Stimulated activated CD8-positive, alpha-beta memory T cell treated with anti-CD3 and anti-CD28 coated beads, Interleukin-4, amount 100 ng/mL, for 24 hours (primary cell): Measurements from ENCODE around the gene G6PC2.

Experiments used
- DNase-seq: peaks from one replicate; pipeline ENCODE4 v3.0.0-alpha.2; 2020; ENCODE audit warnings: low read depth

G6PC2 gene

DNA sequence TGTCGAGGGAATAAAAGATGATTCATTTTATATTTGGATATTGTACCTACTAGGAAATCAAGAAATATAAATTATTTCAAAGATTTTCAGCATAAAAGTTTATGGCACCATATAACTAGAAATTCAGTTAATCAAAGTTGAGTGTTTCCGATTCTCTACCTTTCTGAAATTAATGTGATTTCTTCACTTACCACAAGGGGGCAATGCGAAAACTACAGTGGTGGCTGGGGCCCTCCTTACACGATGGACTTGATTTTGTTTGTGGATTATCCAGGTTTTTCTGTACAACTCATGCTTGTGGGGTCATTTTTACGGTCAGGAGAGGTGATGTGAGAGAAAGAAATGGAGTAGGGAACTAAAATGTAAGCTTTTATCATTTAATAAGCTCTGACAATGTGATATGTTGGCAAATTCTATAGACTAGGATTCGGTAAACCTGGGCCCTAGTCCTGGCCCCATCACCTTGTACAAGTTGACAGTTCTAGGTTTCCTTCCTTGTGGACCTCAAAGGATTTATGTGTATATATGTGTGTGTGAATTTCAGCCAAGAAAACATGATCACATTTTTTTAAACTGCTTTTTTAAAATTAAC lies 47.6 kb downstream of the G6PC2 start:
- no peak for DNase-seq

DNA sequence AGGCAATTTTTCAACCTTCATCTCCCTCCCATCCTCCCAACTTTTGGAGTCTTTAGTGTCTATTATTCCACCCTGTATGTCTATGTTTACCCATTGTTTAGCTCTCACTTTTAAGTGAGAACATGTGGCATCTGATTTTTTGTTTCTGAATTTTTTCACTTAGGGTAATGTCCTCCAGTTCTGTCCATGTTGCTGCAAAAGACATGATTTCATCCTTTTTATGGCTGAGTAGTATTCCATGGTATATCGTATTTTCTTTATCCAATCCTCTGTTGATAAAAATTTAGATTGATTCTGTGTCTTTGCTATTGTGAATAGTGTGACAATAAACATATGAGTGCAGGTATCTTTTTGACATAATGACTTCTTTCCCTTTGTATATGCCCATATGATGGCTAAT lies 48.2 kb downstream of the G6PC2 start:
- no peak for DNase-seq

DNA sequence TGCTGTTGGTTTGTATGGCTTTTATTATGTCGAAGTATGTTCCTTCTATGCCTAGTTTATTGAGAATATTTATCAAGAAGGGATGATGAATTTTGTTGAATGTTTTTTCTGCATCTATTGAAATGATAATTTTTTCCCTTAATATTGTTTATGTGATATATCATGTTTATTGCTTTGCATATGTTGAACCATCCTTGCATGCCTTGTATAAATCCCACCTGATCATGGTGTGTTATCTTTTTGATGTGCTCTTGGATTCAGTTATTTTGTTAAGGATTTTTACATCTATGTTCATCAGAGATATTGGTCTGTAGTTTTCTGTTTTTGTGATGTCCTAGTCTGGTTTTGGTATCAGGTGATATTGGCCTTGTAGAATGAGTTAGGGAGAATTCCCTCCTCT lies 50.8 kb downstream of the G6PC2 start:
- no peak for DNase-seq

DNA sequence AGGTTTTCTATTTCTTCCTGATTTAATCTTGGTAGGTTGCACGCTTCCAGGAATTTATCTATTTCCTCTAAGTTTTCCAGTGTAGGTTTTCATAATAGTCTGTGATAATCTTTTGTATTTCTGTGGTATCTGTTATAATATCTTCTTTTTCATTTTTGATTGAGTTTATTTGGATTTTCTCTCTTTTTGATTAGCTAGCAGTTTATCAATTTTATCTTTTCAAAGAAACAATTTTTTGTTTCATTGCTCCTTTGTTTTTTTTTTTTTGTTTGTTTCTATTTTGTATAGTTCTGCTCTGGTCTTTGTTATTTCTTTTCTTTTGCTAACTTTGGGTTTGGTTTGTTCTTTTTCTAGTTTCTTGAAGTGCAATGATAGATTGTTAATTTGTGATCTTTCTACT lies 51.3 kb downstream of the G6PC2 start:
- no peak for DNase-seq

DNA sequence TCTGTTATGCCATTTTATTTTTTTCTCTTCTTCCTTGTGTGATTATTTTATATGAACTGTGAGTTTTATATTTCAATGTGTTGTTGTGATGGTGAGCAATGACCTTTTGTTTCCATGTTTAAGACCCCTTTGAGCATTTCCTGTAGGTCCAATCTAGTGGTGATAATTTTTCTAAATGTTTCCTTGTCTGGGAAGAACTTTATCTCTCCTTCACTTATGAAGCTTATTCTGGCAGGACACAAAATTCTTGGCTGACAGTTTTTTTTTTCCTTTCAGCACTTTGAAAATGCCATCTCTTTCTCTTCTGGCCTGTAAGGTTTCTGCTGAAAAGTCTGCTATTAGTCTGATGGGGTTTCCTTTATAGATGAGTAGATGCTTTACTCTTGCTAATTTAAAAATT lies 53.2 kb downstream of the G6PC2 start:
- no peak for DNase-seq

DNA sequence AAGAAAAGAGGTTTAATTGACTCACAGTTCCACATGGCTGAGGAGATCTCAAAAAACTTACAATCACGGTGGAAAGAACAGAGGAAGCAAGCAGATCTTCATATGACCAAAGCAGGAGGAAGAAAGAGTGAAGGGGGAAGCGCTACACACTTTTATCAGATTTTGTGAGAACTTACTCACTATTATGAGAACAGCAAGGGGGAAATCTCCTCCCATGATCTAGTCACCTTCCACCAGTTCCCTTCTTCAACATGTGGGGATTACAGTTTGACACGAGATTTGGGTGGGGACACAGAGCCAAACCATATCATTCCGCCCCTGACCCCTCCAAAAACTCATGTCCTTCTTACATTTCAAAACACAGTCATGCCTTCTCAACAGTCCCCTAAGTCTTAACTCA lies 54.2 kb downstream of the G6PC2 start:
- no peak for DNase-seq

DNA sequence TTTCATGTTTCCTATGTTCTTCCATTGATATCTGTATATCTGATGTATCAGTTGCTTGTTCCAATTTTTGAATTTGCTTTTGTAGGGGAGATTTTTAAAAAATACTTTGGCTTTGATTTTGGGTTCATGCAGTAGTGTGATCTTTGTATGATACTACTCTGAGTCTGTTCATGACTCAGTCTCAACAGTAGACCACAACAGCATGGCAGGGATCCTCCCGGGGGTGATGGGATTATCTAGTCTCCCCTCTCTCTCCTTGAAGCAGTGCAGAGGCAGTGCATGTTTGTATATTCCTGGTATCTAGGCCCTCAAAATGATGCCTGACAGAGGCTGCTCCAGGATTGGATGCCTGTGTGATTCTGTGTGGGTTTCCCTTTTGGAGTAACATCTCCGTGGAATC lies 55.3 kb downstream of the G6PC2 start:
- no peak for DNase-seq
